ENCODE results near the gene STAT2. TPM values are rescaled to one million over a fixed set of nuclear protein-coding genes. Genes with fewer than 3 reads are reported as not detected.
A peak's percentile ranks its signal among the peaks of the same experiment; 100 is the strongest.

STAT2 gene
- total and polyA plus RNA-seq, 2 of the 13 experiments (the other 11 are each of a cell fraction or from before 2014, with no cell fraction given): 43.5 to 84.6 TPM

- peaks cover 78% of the 10 kb centered on the region for H3K4me1 ChIP-seq (ENCODE audit: insufficient read depth, low read length)
- no peaks in the 10 kb centered on the region for H4K20me1 ChIP-seq (ENCODE audit: insufficient read depth, low read length)
- ATAC-seq: peak; percentile 24
- H2AFZ ChIP-seq (ENCODE audit: low read length): no peak overlapping the region
- no peak for DNase-seq (ENCODE audit: low spot score)
- 39% methylated on average over 2 of the region's 8 CpGs for WGBS (ENCODE audit: low lambda C conversion rate)
- H3K9ac ChIP-seq (ENCODE audit: insufficient read depth, low read depth, low read length): peak overlapping the region; percentile 62
- no peaks in the 10 kb centered on the region for H3K36me3 ChIP-seq (replicated peaks in 1 of 2; ENCODE audit: control insufficient read depth in 1 of 2, insufficient read depth in 2 of 2, low read length in 2 of 2)
- no peaks in the 10 kb centered on the region for H3K9me3 ChIP-seq (ENCODE audit: low read length)
- peaks cover 21% of the 10 kb centered on the region for H3K79me2 ChIP-seq (ENCODE audit: insufficient read depth, low read length)
- POLR2A ChIA-PET: interaction anchor here (0.5 to 7.9 kb wide), 13 partner anchors 13 to 140 kb away, joined by 3 to 81 read pairs (median 4); partner anchors contain the start of genes CNPY2, GLS2, PAN2 and RNF41
- no peak for FAIRE-seq
- intact Hi-C loops (cut with micrococcal nuclease; ENCODE audit: unreplicated experiment): loop anchor here (1.0 to 2.0 kb wide), 2 partner anchors 87 to 103 kb away; no protein-coding TSS in a partner anchor
- CTCF ChIA-PET (ENCODE audit: low intra/inter-chr PET ratio, low total read pairs): no interaction called here
- H3K27ac ChIP-seq (ENCODE audit: extremely low read length, insufficient read depth, low read length): peak overlapping the region; percentile 83
- no TSS peak for BruUV-seq (replicated peaks)
- in situ Hi-C loops (cut with HindIII; ENCODE audit: extremely low pct_ligation_motif_present, low pct_unique_long_range_greater_than_20kb): no loop called here
- peak overlapping the region; percentile 65 to 94 (median 83) for H3K4me3 ChIP-seq (replicated peaks in 1 of 3; ENCODE audit: insufficient read depth in 1 of 3, low read depth in 2 of 3, low read length in 3 of 3)
- H3K4me2 ChIP-seq (ENCODE audit: low read depth, low read length): peak overlapping the region; percentile 81
- no peaks in the 10 kb centered on the region for H3K27me3 ChIP-seq (ENCODE audit: control insufficient read depth in 1 of 2, insufficient read depth in 2 of 2, low read length in 2 of 2)
- 0 out of 2 replicates have a peak, but pooled peaks have one; percentile 12 for TF ChIP-seq FOXP4 (CRISPR knock-in tag; IDR thresholded peaks at IDR 0.05)
- peak; percentile 37; the same call in 1 of the 2 replicates for TF ChIP-seq ZNF574 (CRISPR knock-in tag; IDR thresholded peaks at IDR 0.05)
- TF ChIP-seq DNMT3B (CRISPR knock-in tag; conservative IDR thresholded peaks at IDR 0.05): no peak
- TF ChIP-seq FOXK1 (CRISPR knock-in tag; IDR thresholded peaks at IDR 0.05; ENCODE audit: borderline replicate concordance, low read depth): no peak
- TF ChIP-seq ZSCAN31 (CRISPR knock-in tag; IDR thresholded peaks at IDR 0.05; ENCODE audit: low read depth): no peak
- no peak for TF ChIP-seq KLF12 (CRISPR knock-in tag; IDR thresholded peaks at IDR 0.05; ENCODE audit: borderline replicate concordance)
- TF ChIP-seq CREB3 (CRISPR knock-in tag; IDR thresholded peaks at IDR 0.05): no peak
- TF ChIP-seq BRF2 (CRISPR knock-in tag; IDR thresholded peaks at IDR 0.05): no peak
- no peak; the same call in 1 of the 2 replicates for TF ChIP-seq IRF2 (CRISPR knock-in tag; IDR thresholded peaks at IDR 0.05)
- no peak for TF ChIP-seq SPEN (CRISPR knock-in tag; IDR thresholded peaks at IDR 0.05; ENCODE audit: low read depth)
Observed at GRCh38 chr12:56361487-56362129, 1.7 kb upstream of the STAT2 start.
